H1 (cell line): ENCODE results near the gene EMC6. TPM values are rescaled to one million over a fixed set of nuclear protein-coding genes. Genes with fewer than 3 reads are reported as not detected.

Experiments used
- CTCF ChIA-PET: fragments of 300-600 bp; sonication (Branson Sonifier 250); formaldehyde crosslinking; loops from one replicate; lab custom pipeline; 2021; ENCODE audit not compliant: partially characterized antibody; lab: Charles Lee
- POLR2A ChIA-PET: fragments of 300-600 bp; sonication (Branson Sonifier 250); formaldehyde crosslinking; loops from one replicate; lab custom pipeline; 2021; ENCODE audit warnings: inconsistent platforms; ENCODE audit not compliant: partially characterized antibody; lab: Charles Lee
- DNase-seq, 2 experiments: peaks; one replicate each; pipeline versions ENCODE4 v3.0.0 to v3.0.0-alpha.2; 2010 to 2022; ENCODE audit warnings: low spot score in 2 of 2, low read depth in 1 of 2, mixed read lengths in 1 of 2
- FAIRE-seq: peaks from 2 replicates; lab custom pipeline; 2011; peaks lifted over from hg19 to GRCh38; lab: Jason Lieb, UNC
- H2AFZ ChIP-seq: 2 replicates; pipeline ENCODE4 v1.8.1; 2012; ENCODE audit warnings: low read length, inconsistent platforms
- H2AK5ac ChIP-seq: 2 replicates; pipeline ENCODE4 v1.6.1; 2013; ENCODE audit warnings: low read depth, low read length
- H2BK120ac ChIP-seq: replicated peaks from 2 replicates; pipeline ENCODE3; 2013; ENCODE audit warnings: low read depth, low read length, inconsistent platforms
- H2BK12ac ChIP-seq: 2 replicates; pipeline ENCODE4 v1.6.1; 2013; ENCODE audit warnings: low read depth, low read length
- H2BK15ac ChIP-seq: 2 replicates; pipeline ENCODE4 v1.6.1; 2013; ENCODE audit warnings: low read length
- H2BK20ac ChIP-seq: 2 replicates; pipeline ENCODE4 v1.6.1; 2013; ENCODE audit warnings: low read length
- H2BK5ac ChIP-seq: 2 replicates; pipeline ENCODE4 v1.6.1; 2013; ENCODE audit warnings: low read depth, low read length
- H3K14ac ChIP-seq: 2 replicates; pipeline ENCODE4 v1.6.1; 2013; ENCODE audit warnings: inconsistent platforms; ENCODE audit not compliant: insufficient read length
- H3K18ac ChIP-seq: 2 replicates; pipeline ENCODE4 v1.6.1; 2013; ENCODE audit warnings: low read length; ENCODE audit errors: extremely low read depth
- H3K23ac ChIP-seq: 2 replicates; pipeline ENCODE4 v1.6.1; 2013; ENCODE audit warnings: inconsistent platforms; ENCODE audit not compliant: insufficient read length
- H3K23me2 ChIP-seq: 2 replicates; pipeline ENCODE4 v1.6.1; 2013; ENCODE audit warnings: low read depth, low read length
- H3K27ac ChIP-seq: 2 replicates; pipeline ENCODE4 v1.6.1; 2011; ENCODE audit warnings: low read depth, low read length, inconsistent platforms
- H3K27me3 ChIP-seq, 4 experiments: replicated peaks in 1 of 4; 1 replicate in 1 of 4; 2 replicates in 3 of 4; pipeline versions ENCODE4 v1.6.1 to v1.8.1; 2011 to 2013; ENCODE audit warnings: low read length in 3 of 4, mild to moderate bottlenecking in 3 of 4, inconsistent platforms in 2 of 4, mixed read lengths in 2 of 4, moderate library complexity in 1 of 4; ENCODE audit not compliant: control insufficient read depth in 3 of 4, insufficient read depth in 3 of 4; ENCODE audit errors: extremely low read depth in 1 of 4
- H3K36me3 ChIP-seq, 4 experiments: 2 replicates each; pipeline versions ENCODE4 v1.6.1 to v1.8.1; 2011 to 2013; ENCODE audit warnings: mild to moderate bottlenecking in 4 of 4, low read length in 3 of 4, moderate library complexity in 2 of 4, control low read depth in 1 of 4, inconsistent platforms in 1 of 4; ENCODE audit not compliant: insufficient read depth in 4 of 4, control insufficient read depth in 2 of 4
- H3K4ac ChIP-seq: replicated peaks from 2 replicates; pipeline ENCODE3; 2013; ENCODE audit warnings: low read length, low read depth, mixed read lengths, inconsistent platforms; ENCODE audit not compliant: insufficient read length
- H3K4me1 ChIP-seq, 4 experiments: replicated peaks in 1 of 4; 1 replicate in 1 of 4; 2 replicates in 3 of 4; pipeline versions ENCODE4 v1.6.1 to v1.8.1; 2011 to 2013; ENCODE audit warnings: low read length in 3 of 4, inconsistent platforms in 2 of 4, mixed read lengths in 1 of 4; ENCODE audit not compliant: insufficient read depth in 4 of 4, control insufficient read depth in 3 of 4
- H3K4me2 ChIP-seq, 2 experiments: 2 replicates each; pipeline versions ENCODE4 v1.6.1 to v1.8.1; 2011 to 2013; ENCODE audit warnings: low read depth in 2 of 2, low read length in 2 of 2, control low read depth in 1 of 2, inconsistent platforms in 1 of 2, mild to moderate bottlenecking in 1 of 2; ENCODE audit not compliant: insufficient read depth in 1 of 2
- H3K4me3 ChIP-seq, 4 experiments: fragments of 200-600, 300-600 bp in 1 of 4; sonication (generic), shearing (Covaris generic), sonication (Bioruptor Twin) in 1 of 4; 2 replicates each; pipeline versions ENCODE4 v1.5.1 to v1.8.1; 2011 to 2016; ENCODE audit warnings: low read length in 4 of 4, low read depth in 3 of 4, control low read depth in 2 of 4, inconsistent platforms in 2 of 4, mild to moderate bottlenecking in 2 of 4, mixed read lengths in 1 of 4, moderate library complexity in 1 of 4; ENCODE audit not compliant: insufficient read depth in 2 of 4; ENCODE audit errors: extremely low read depth in 1 of 4
- H3K56ac ChIP-seq: replicated peaks from 2 replicates; pipeline ENCODE3; 2013; ENCODE audit warnings: low read depth, mild to moderate bottlenecking, mixed read lengths, low read length, inconsistent platforms; ENCODE audit not compliant: insufficient read length
- H3K79me1 ChIP-seq: 2 replicates; pipeline ENCODE4 v1.6.1; 2013; ENCODE audit warnings: low read depth, low read length, control low read depth
- H3K79me2 ChIP-seq, 2 experiments: 2 replicates each; pipeline versions ENCODE4 v1.6.1 to v1.8.1; 2012 to 2013; ENCODE audit warnings: low read length in 2 of 2, mild to moderate bottlenecking in 2 of 2, inconsistent platforms in 1 of 2; ENCODE audit not compliant: insufficient read depth in 2 of 2, control insufficient read depth in 1 of 2
- H3K9ac ChIP-seq, 4 experiments: replicated peaks in 1 of 4; 1 replicate in 1 of 4; 2 replicates in 3 of 4; pipeline versions ENCODE4 v1.6.1 to v1.8.1; 2011 to 2013; ENCODE audit warnings: low read depth in 3 of 4, low read length in 3 of 4, control low read depth in 2 of 4, mild to moderate bottlenecking in 2 of 4, moderate library complexity in 2 of 4, inconsistent platforms in 1 of 4; ENCODE audit errors: extremely low read depth in 1 of 4
- H3K9me3 ChIP-seq, 2 experiments: 2 replicates each; pipeline versions ENCODE4 v1.6.1 to v1.8.1; 2012 to 2013; ENCODE audit warnings: mild to moderate bottlenecking in 2 of 2, moderate library complexity in 2 of 2, control low read depth in 1 of 2, inconsistent platforms in 1 of 2, low read depth in 1 of 2, low read length in 1 of 2, mixed read lengths in 1 of 2; ENCODE audit not compliant: insufficient read depth in 2 of 2
- H4K20me1 ChIP-seq, 2 experiments: replicated peaks in 1 of 2; 2 replicates each; pipeline versions ENCODE3 to v1.8.1; 2011 to 2013; ENCODE audit warnings: inconsistent platforms in 2 of 2, low read length in 2 of 2, mild to moderate bottlenecking in 1 of 2; ENCODE audit not compliant: insufficient read depth in 2 of 2, control insufficient read depth in 1 of 2
- H4K5ac ChIP-seq: 2 replicates; pipeline ENCODE4 v1.6.1; 2013; ENCODE audit warnings: low read length, low read depth, mixed read lengths, inconsistent platforms; ENCODE audit not compliant: insufficient read length
- H4K8ac ChIP-seq: 2 replicates; pipeline ENCODE4 v1.8.0; 2013; ENCODE audit warnings: mild to moderate bottlenecking, moderate library complexity, low read length, inconsistent platforms; ENCODE audit not compliant: insufficient read depth; ENCODE audit errors: extremely low read depth
- H4K91ac ChIP-seq: replicated peaks from 2 replicates; pipeline ENCODE3; 2013; ENCODE audit warnings: low read length, mixed read lengths, inconsistent platforms; ENCODE audit not compliant: insufficient read length
- CEBPB ChIP-seq: IDR thresholded peaks from 2 replicates; pipeline ENCODE4 v1.6.1; 2012; ENCODE audit warnings: low read depth, low read length
- CREB1 ChIP-seq: IDR thresholded peaks from 2 replicates; pipeline ENCODE4 v1.6.1; 2012; ENCODE audit warnings: inconsistent platforms
- FOSL1 ChIP-seq: IDR thresholded peaks from 2 replicates; pipeline ENCODE4 v1.6.1; 2011; ENCODE audit warnings: mild to moderate bottlenecking, low read depth, low read length, moderate library complexity; ENCODE audit not compliant: insufficient read depth
- KDM5A ChIP-seq: fragments of 200-600 bp; IDR thresholded peaks from 2 replicates; pipeline ENCODE4 v1.7.1; 2012; ENCODE audit warnings: mild to moderate bottlenecking, low read length, inconsistent platforms, mixed read lengths
- MAX ChIP-seq: IDR thresholded peaks from 2 replicates; pipeline ENCODE4 v1.6.1; 2012; ENCODE audit warnings: inconsistent platforms
- NRF1 ChIP-seq: IDR thresholded peaks from 2 replicates; pipeline ENCODE4 v1.6.1; 2011; ENCODE audit warnings: mild to moderate bottlenecking, low read depth, low read length, improper control_type of control experiment
- PHF8 ChIP-seq: fragments of 200-600 bp; sonication (generic); conservative IDR thresholded peaks from 2 replicates; pipeline ENCODE4 v1.7.1; 2012; ENCODE audit warnings: low read depth, mild to moderate bottlenecking, inconsistent platforms, low read length, moderate library complexity
- POLR2A ChIP-seq, 2 experiments: IDR thresholded peaks; 1 replicate in 1 of 2; 2 replicates in 1 of 2; pipeline ENCODE4 v1.6.1; 2011; ENCODE audit warnings: low read depth in 2 of 2, low read length in 2 of 2, mild to moderate bottlenecking in 2 of 2; ENCODE audit errors: control extremely low read depth in 1 of 2
- RNF2 ChIP-seq: fragments of 200-900, 300-1000 bp; sonication (generic); IDR thresholded peaks from 2 replicates; pipeline ENCODE4 v1.7.1; 2016; ENCODE audit warnings: borderline replicate concordance, low read depth, mild to moderate bottlenecking, antibody characterized with exemption, low read length; ENCODE audit not compliant: poor library complexity, severe bottlenecking; ENCODE audit errors: missing control alignments
- RXRA ChIP-seq: IDR thresholded peaks from 2 replicates; pipeline ENCODE4 v1.6.1; 2011; ENCODE audit warnings: low read depth, mild to moderate bottlenecking, low read length, moderate library complexity; ENCODE audit not compliant: insufficient read depth
- SUZ12 ChIP-seq: fragments of 200-600 bp; sonication (generic); IDR thresholded peaks from 2 replicates; pipeline ENCODE4 v1.6.1; 2012; ENCODE audit warnings: mild to moderate bottlenecking, inconsistent platforms, low read length, moderate library complexity, mixed read lengths
- YY1 ChIP-seq: IDR thresholded peaks from 2 replicates; pipeline ENCODE4 v1.6.1; 2011; ENCODE audit warnings: low read depth, mild to moderate bottlenecking, low read length
- WGBS, 2 experiments: shearing (Covaris generic) in 1 of 2; methylation state at CpG; one replicate each; pipeline versions ENCODE4 v1.1.6 to v1.1.7; 2013 to 2015; ENCODE audit warnings: low lambda C conversion rate in 2 of 2, mixed read lengths in 2 of 2, inconsistent platforms in 1 of 2, low coverage in 1 of 2, missing lambda C conversion rate in 1 of 2; ENCODE audit not compliant: insufficient replicate concordance in 2 of 2, insufficient coverage in 1 of 2, insufficient read length in 1 of 2; ENCODE audit errors: extremely low coverage in 1 of 2, missing lambda C conversion rate in 1 of 2; 5-methylcytosine and 5-hydroxymethylcytosine counted together
- polyA plus RNA-seq, 7 experiments: library from polyadenylated mRNA; depleted of rRNA in 3 of 7; stranded (reverse) in 5 of 7; unstranded in 2 of 7; fragments of >200 nt in 5 of 7; fragments of 200-250 nt in 2 of 7; gene quantifications; 1 replicate in 5 of 7; 2 replicates in 1 of 7; 4 replicates in 1 of 7; pipeline versions ENCODE4 v1.2.1 to v1.2.3, GENCODE V29; 2011 to 2013; ENCODE audit warnings: missing spikeins in 2 of 7, mixed read lengths in 2 of 7
- total RNA-seq: library from RNA; stranded (reverse); fragmentation: NEBNext Ultra II Directional; extraction: Animal tissue kit (Norgen Biotek cat#: 25700); gene quantifications from 2 replicates; pipeline ENCODE4 v1.2.1, GENCODE V29; 2021

Gene EMC6
- total and polyA plus RNA-seq, 2 of the 8 experiments (the other 6 are each of a cell fraction or from before 2014, with no cell fraction given): 81.5 to 193 TPM

GRCh38 chr17:3695723-3696411 lies 27.3 kb downstream of the EMC6 start, which contains the start of gene P2RX5:
Gene P2RX5 (minus strand): TSS chr17:3696155. CDS start chr17:3696005, 150 bp downstream.
- no peak within 1 kb of the TSS for H2AK5ac ChIP-seq
- H2BK15ac ChIP-seq: 0 out of 2 replicates have a peak within 1 kb of the TSS, but pooled peaks have one; percentile 88
- peak within 1 kb of the TSS; percentile 86 to 96 for H3K4me2 ChIP-seq
- peaks cover 0 to 5% of the 10 kb centered on the region in 2 experiments for H4K20me1 ChIP-seq
- H3K4me3 ChIP-seq: peak within 1 kb of the TSS; percentile 47 to 70 (median 61)
- POLR2A ChIA-PET: interaction anchor here (0.9 to 3.1 kb wide), 11 partner anchors 11 to 447 kb away, joined by 3 to 13 read pairs (median 3); partner anchors contain the start of genes CYB5D2, EMC6, HASPIN and TAX1BP3
- no peak within 1 kb of the TSS for H4K5ac ChIP-seq
- H3K9ac ChIP-seq: 0 out of 7 replicates have a peak within 1 kb of the TSS, but pooled peaks of 1 of the 4 experiments have one; percentile 28
- CTCF ChIA-PET: interaction anchor here (0.7 to 3.0 kb wide), 8 partner anchors 13 to 345 kb away, joined by 3 to 20 read pairs (median 4); partner anchors contain the start of gene HASPIN
- no peaks in the 10 kb centered on the region for H3K79me2 ChIP-seq
- no peak within 1 kb of the TSS for H3K27ac ChIP-seq
- H3K79me1 ChIP-seq: no peaks in the 10 kb centered on the region
- H2AFZ ChIP-seq: peak within 1 kb of the TSS; percentile 96; the same call in 1 of the 2 replicates
- peaks cover 0 to 22% (median 13%) of the 10 kb centered on the region in 4 experiments; a peak in 6 of 7 replicates for H3K27me3 ChIP-seq
- no peak within 1 kb of the TSS for H3K14ac ChIP-seq
- H2BK5ac ChIP-seq: no peak within 1 kb of the TSS
- no peak within 1 kb of the TSS for H2BK120ac ChIP-seq
- no peak for FAIRE-seq
- no peak within 1 kb of the TSS; the same call in 1 of the 2 replicates for H4K8ac ChIP-seq
- no peak within 1 kb of the TSS; the same call in 1 of the 2 replicates for H2BK12ac ChIP-seq
- peak within 1 kb of the TSS; percentile 89 for H4K91ac ChIP-seq
- H3K23ac ChIP-seq: no peak within 1 kb of the TSS
- peaks cover 0 to 14% (median 8%) of the 10 kb centered on the region in 4 experiments; a peak in 5 of 7 replicates for H3K4me1 ChIP-seq
- H3K56ac ChIP-seq: no peak within 1 kb of the TSS
- H3K9me3 ChIP-seq: no peaks in the 10 kb centered on the region
- DNase-seq: peak in 1 of 2 experiments; percentile 79
- no peak within 1 kb of the TSS for H2BK20ac ChIP-seq
- WGBS, 2 experiments: 3% methylated on average over 39 of the region's 65 CpGs; no CpG with 5 or more reads in 1 of the 2 experiments
- H3K18ac ChIP-seq: peak within 1 kb of the TSS; percentile 71
- no peaks in the 10 kb centered on the region for H3K36me3 ChIP-seq
- H3K4ac ChIP-seq: no peak within 1 kb of the TSS
- H3K23me2 ChIP-seq: peaks cover 9% of the 10 kb centered on the region; the same call in 1 of the 2 replicates
- TF ChIP-seq RXRA (no peak), KDM5A (no peak), NRF1 (no peak), POLR2A (IDR thresholded peaks at IDR 0.05; ENCODE audit: control extremely low read depth in 1 of 2, low read depth in 2 of 2, low read length in 2 of 2) (no peak), MAX (peak; percentile 92), CREB1 (no peak), PHF8 (no peak), YY1 (no peak), FOSL1 (no peak), RNF2 (no peak), CEBPB (no peak), SUZ12 (peak; percentile 29; the same call in 1 of the 2 replicates)
